K562 (cell line): ENCODE measurements around the gene PLAA. TPM values are rescaled to one million over a fixed set of nuclear protein-coding genes. Genes with fewer than 3 reads are reported as not detected.

ENCODE experiments used
- ATF7 ChIP-seq: fragments of 450-650 bp; IDR thresholded peaks from 2 replicates; pipeline ENCODE4 v1.7.1; 2014; ENCODE audit warnings: mild to moderate bottlenecking, moderate library complexity
- DACH1 ChIP-seq: fragments of 450-650 bp; IDR thresholded peaks from 2 replicates; pipeline ENCODE4 v1.6.1; 2018; ENCODE audit not compliant: partially characterized antibody
- DIDO1 ChIP-seq: fragments of 450-650 bp; IDR thresholded peaks from 2 replicates; pipeline ENCODE4 v1.6.1; 2016; ENCODE audit warnings: low read depth, missing biosample characterization, missing genetic modification characterization
- GABPB1 ChIP-seq: sonication (generic); formaldehyde crosslinking; IDR thresholded peaks from 2 replicates; pipeline ENCODE4 v1.8.0; 2022; ENCODE audit warnings: mild to moderate bottlenecking, missing genetic modification reagents
- KHSRP ChIP-seq: fragments of 450-650 bp; IDR thresholded peaks from 2 replicates; pipeline ENCODE4 v1.6.1; 2017
- MBD2 ChIP-seq: sonication (generic); IDR thresholded peaks from 2 replicates; pipeline ENCODE4 v1.6.1; 2016; ENCODE audit warnings: low read depth, borderline replicate concordance
- MIER1 ChIP-seq: fragments of 450-650 bp; IDR thresholded peaks from 2 replicates; pipeline ENCODE4 v1.6.1; 2016; ENCODE audit warnings: antibody characterized with exemption, mild to moderate bottlenecking, low read depth
- MNT ChIP-seq, 2 experiments: fragments of 450-650 bp; conservative IDR thresholded peaks; 2 replicates each; pipeline ENCODE4 v1.6.1; 2017; ENCODE audit warnings: mild to moderate bottlenecking in 2 of 2, moderate library complexity in 2 of 2
- MYBL2 ChIP-seq, 2 experiments: fragments of 450-650 bp in 1 of 2; sonication (generic) in 1 of 2; formaldehyde crosslinking in 1 of 2; IDR thresholded peaks; 2 replicates each; pipeline versions ENCODE4 v1.6.1 to v1.8.1; 2017 to 2022; ENCODE audit warnings: borderline replicate concordance in 1 of 2, inconsistent platforms in 1 of 2, low read depth in 1 of 2, mild to moderate bottlenecking in 1 of 2, missing genetic modification reagents in 1 of 2, moderate library complexity in 1 of 2
- MYC ChIP-seq, 2 experiments: fragments of 250-450 bp in 1 of 2; sonication (Bioruptor Pico) in 1 of 2; IDR thresholded peaks; 2 replicates each; pipeline versions ENCODE4 v1.5.1 to v1.6.1; 2012 to 2021; ENCODE audit warnings: low read depth in 2 of 2, borderline replicate concordance in 1 of 2, improper control_type of control experiment in 1 of 2, low read length in 1 of 2, mild to moderate bottlenecking in 1 of 2, moderate library complexity in 1 of 2
- PHTF2 ChIP-seq: fragments of 250-450 bp; sonication (Bioruptor Pico); IDR thresholded peaks from 2 replicates; pipeline ENCODE4 v1.5.0; 2021; ENCODE audit warnings: mild to moderate bottlenecking
- TAF1 ChIP-seq: IDR thresholded peaks from 2 replicates; pipeline ENCODE4 v1.6.1; 2011; ENCODE audit warnings: mild to moderate bottlenecking, low read length, moderate library complexity; ENCODE audit not compliant: insufficient read depth, control insufficient read depth, severe bottlenecking; ENCODE audit errors: extremely low read depth
- XRCC5 ChIP-seq: fragments of 200-400 bp; formaldehyde crosslinking; IDR thresholded peaks from 2 replicates; pipeline ENCODE4 v1.6.1; 2017; ENCODE audit warnings: low read depth, mild to moderate bottlenecking, low read length
- ZBTB33 ChIP-seq: sonication (generic); formaldehyde crosslinking; IDR thresholded peaks from 2 replicates; pipeline ENCODE4 v1.8.1; 2023; ENCODE audit warnings: mild to moderate bottlenecking, missing genetic modification reagents
- ZNF143 ChIP-seq: sonication (generic); formaldehyde crosslinking; IDR thresholded peaks from 2 replicates; pipeline ENCODE4 v1.9.0; 2022; ENCODE audit warnings: mild to moderate bottlenecking, missing genetic modification reagents
- ZNF212 ChIP-seq: fragments of 450-650 bp; formaldehyde crosslinking; IDR thresholded peaks from 2 replicates; pipeline ENCODE4 v1.4.0; 2020; ENCODE audit warnings: mild to moderate bottlenecking
- ZNF253 ChIP-seq: fragments of 250-450 bp; sonication (Bioruptor Pico); conservative IDR thresholded peaks from 2 replicates; pipeline ENCODE4 v1.6.1; 2021; ENCODE audit warnings: mild to moderate bottlenecking
- ZNF830 ChIP-seq: fragments of 250-450 bp; sonication (Bioruptor Pico); IDR thresholded peaks from 2 replicates; pipeline ENCODE4 v1.5.0; 2021; ENCODE audit warnings: mild to moderate bottlenecking
- polyA plus RNA-seq, 8 experiments: library from polyadenylated mRNA; depleted of rRNA in 4 of 8; stranded (reverse) in 5 of 8; unstranded in 3 of 8; fragments of >200 nt; fragmentation: Nextera tagmentation in 2 of 8; fragmentation: Illumina TruSeq in 1 of 8; extraction: Ambion mirVana in 2 of 8; extraction: Trizol in 1 of 8; gene quantifications; 2 replicates each; pipeline versions ENCODE4 v1.2.1 to v1.2.3, GENCODE V29; 2011 to 2014; ENCODE audit warnings: inconsistent platforms in 1 of 8, missing spikeins in 1 of 8
- total RNA-seq, 7 experiments: library from RNA; depleted of rRNA in 6 of 7; stranded (reverse); fragments of >200 nt in 6 of 7; fragmentation: Illumina TruSeq in 2 of 7; extraction: Trizol in 2 of 7; gene quantifications; 2 replicates each; pipeline versions ENCODE4 v1.2.1 to v1.2.3, GENCODE V29; 2011 to 2021; ENCODE audit warnings: low replicate concordance in 1 of 7
- TF ChIP-seq, protein P1 (sequence below): fragments of 450-650 bp; IDR thresholded peaks from 2 replicates; pipeline ENCODE4 v1.7.1; 2018; ENCODE audit warnings: mild to moderate bottlenecking, low read depth; ENCODE audit not compliant: partially characterized antibody

PLAA gene
- total and polyA plus RNA-seq, 9 of the 15 experiments (the other 6 are each of a cell fraction or from before 2014, with no cell fraction given) = 3.5 to 20.7 (median 16.6) TPM

DNA sequence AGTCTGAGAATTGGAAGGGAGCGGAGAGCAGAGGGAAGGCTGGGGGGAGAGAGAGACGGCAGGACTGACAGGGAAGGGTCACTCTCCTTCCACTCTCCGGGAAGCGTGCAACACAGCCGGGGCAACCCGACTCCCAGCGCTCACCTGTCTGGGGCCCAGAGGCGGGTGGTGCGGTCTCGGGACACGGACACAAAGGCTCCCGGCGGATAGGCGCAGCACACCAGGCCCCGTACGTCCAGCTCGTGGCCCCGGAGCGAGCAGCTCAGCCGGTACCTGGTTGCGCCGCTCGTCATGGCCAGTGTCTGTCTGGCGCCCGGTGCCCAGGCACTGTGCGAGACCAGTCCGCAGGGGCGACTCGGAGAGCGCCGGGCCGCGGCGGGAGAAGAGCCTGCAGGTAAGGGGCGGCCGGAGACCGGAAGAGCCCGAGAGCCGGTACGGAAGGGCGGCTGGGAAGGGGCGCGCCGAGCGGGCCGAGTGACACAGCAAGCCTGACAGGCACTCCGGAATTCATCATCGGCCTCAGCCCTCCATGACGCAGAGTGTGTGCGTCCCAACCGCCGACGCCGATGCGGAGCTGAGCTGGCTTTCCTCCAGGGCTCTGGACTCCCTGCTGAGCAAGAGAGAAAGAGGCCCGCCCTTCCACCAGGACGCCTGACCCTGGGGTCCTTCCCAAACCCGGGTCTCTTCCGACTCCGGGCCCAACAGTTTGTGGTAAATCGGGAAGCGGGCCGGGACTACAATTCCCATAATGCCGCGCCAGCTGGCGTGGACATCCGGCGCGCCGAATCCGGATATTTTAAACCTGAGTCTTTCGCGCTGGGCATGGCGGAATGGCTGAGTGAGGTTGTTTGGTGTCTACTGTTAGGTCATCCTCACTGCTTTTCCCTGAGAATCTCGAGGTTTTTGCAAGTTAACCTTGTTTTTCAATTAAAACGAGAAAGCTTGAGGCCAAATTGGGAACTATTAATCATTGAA, at the start of gene PLAA (continued):
- TF ChIP-seq ZNF212 (CRISPR knock-in tag) = no peak
- TF ChIP-seq PHTF2 (CRISPR knock-in tag) = no peak
- TF ChIP-seq GABPB1 = peak; percentile 90
- TF ChIP-seq DACH1 = peak; percentile 39
- peak; percentile 26 to 63; a peak in 3 of 4 replicates for TF ChIP-seq MNT (conservative IDR thresholded peaks at IDR 0.05)
- peak; percentile 31; the same call in 1 of the 2 replicates for TF ChIP-seq MBD2
- TF ChIP-seq MIER1 = no peak
- TF ChIP-seq ZBTB33 (CRISPR knock-in tag) = no peak
- peak; percentile 84 for TF ChIP-seq ZNF143 (CRISPR knock-in tag)
- TF ChIP-seq, protein P1, sequence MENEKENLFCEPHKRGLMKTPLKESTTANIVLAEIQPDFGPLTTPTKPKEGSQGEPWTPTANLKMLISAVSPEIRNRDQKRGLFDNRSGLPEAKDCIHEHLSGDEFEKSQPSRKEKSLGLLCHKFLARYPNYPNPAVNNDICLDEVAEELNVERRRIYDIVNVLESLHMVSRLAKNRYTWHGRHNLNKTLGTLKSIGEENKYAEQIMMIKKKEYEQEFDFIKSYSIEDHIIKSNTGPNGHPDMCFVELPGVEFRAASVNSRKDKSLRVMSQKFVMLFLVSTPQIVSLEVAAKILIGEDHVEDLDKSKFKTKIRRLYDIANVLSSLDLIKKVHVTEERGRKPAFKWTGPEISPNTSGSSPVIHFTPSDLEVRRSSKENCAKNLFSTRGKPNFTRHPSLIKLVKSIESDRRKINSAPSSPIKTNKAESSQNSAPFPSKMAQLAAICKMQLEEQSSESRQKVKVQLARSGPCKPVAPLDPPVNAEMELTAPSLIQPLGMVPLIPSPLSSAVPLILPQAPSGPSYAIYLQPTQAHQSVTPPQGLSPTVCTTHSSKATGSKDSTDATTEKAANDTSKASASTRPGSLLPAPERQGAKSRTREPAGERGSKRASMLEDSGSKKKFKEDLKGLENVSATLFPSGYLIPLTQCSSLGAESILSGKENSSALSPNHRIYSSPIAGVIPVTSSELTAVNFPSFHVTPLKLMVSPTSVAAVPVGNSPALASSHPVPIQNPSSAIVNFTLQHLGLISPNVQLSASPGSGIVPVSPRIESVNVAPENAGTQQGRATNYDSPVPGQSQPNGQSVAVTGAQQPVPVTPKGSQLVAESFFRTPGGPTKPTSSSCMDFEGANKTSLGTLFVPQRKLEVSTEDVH = peak; percentile 61
- TF ChIP-seq XRCC5 = no peak
- TF ChIP-seq DIDO1 (tag) = peak; percentile 59; the same call in 1 of the 2 replicates
- TF ChIP-seq ZNF253 (CRISPR knock-in tag) = no peak
- TF ChIP-seq KHSRP = peak; percentile 54; the same call in 1 of the 2 replicates
- peak; percentile 77 for TF ChIP-seq MYBL2 (IDR thresholded peaks at IDR 0.05; ENCODE audit: low read depth)
- TF ChIP-seq MYBL2 (CRISPR knock-in tag; IDR thresholded peaks at IDR 0.05; ENCODE audit: borderline replicate concordance) = no peak
- peak; percentile 27; the same call in 1 of the 2 replicates for TF ChIP-seq MYC (IDR thresholded peaks at IDR 0.05; ENCODE audit: low read depth, low read length)
- no peak for TF ChIP-seq MYC (CRISPR knock-in tag; IDR thresholded peaks at IDR 0.05; ENCODE audit: borderline replicate concordance, low read depth)
- TF ChIP-seq TAF1 = peak; percentile 51
- no peak for TF ChIP-seq ZNF830 (CRISPR knock-in tag)
- TF ChIP-seq ATF7 = peak; percentile 51; the same call in 1 of the 2 replicates
